Activated CD4-positive, alpha-beta T cell treated with anti-CD3 and anti-CD28 coated beads, Interleukin-2, Interleukin-4, amounts not matched to agents 100 ng/mL and 50 ng/mL, durations not matched to agents 16 hours and 8 hours (primary cell): ENCODE measurements around the gene KIF20A.
"Not testable (repeated sequence)": the region's sequence is repeated elsewhere in the genome, so short reads cannot be mapped to it uniquely, and the experiment has no call there.

ENCODE experiments used
- DNase-seq: peaks from one replicate; pipeline ENCODE4 v3.0.0-alpha.2; 2020; ENCODE audit warnings: low spot score

KIF20A gene

GRCh38 chr5:138178516-138179276, at the start of gene KIF20A, which contains the start of gene BRD8:
KIF20A (plus strand) TSS chr5:138179112; CDS start chr5:138179681, 569 bp downstream.
BRD8 (minus strand) TSS chr5:138178630; CDS start chr5:138178614, 16 bp downstream.
- DNase-seq, result peak; percentile 96

- DNase-seq, result no peak
Measured at GRCh38 chr5:138129347-138129746, 49.6 kb upstream of the KIF20A start.

GRCh38 chr5:138132543-138132942, 46.4 kb upstream of the KIF20A start:
- DNase-seq, result no peak

GRCh38 chr5:138138949-138139780, 39.7 kb upstream of the KIF20A start, which contains the start of gene NME5:
NME5 (minus strand) TSS chr5:138139428; CDS start chr5:138138780, 648 bp downstream.
- DNase-seq, result peak; percentile 4

- DNase-seq, result no peak
Measured at GRCh38 chr5:138139781-138140090, 39.2 kb upstream of the KIF20A start.

- no peak for DNase-seq
Measured at GRCh38 chr5:138140268-138140667, 38.6 kb upstream of the KIF20A start.

- DNase-seq, result no peak
Measured at GRCh38 chr5:138141734-138142133, 37.2 kb upstream of the KIF20A start.

GRCh38 chr5:138143578-138143977, 35.3 kb upstream of the KIF20A start:
- DNase-seq, result not testable (repeated sequence)

- no peak for DNase-seq
Measured at GRCh38 chr5:138148811-138149210, 30.1 kb upstream of the KIF20A start.

- no peak for DNase-seq
Measured at GRCh38 chr5:138149530-138149929, 29.4 kb upstream of the KIF20A start.

GRCh38 chr5:138155977-138156376, 22.9 kb upstream of the KIF20A start:
- DNase-seq, result not testable (repeated sequence)

GRCh38 chr5:138157626-138158025, 21.3 kb upstream of the KIF20A start:
- DNase-seq, result no peak

GRCh38 chr5:138159666-138160065, 19.2 kb upstream of the KIF20A start:
- no peak for DNase-seq

GRCh38 chr5:138160706-138161105, 18.2 kb upstream of the KIF20A start:
- no peak for DNase-seq

GRCh38 chr5:138163721-138164120, 15.2 kb upstream of the KIF20A start:
- no peak for DNase-seq

GRCh38 chr5:138169124-138169523, 9.8 kb upstream of the KIF20A start:
- no peak for DNase-seq

GRCh38 chr5:138170299-138170698, 8.6 kb upstream of the KIF20A start:
- DNase-seq, result no peak

GRCh38 chr5:138177941-138178515, 884 bp upstream of the KIF20A start:
- peak; percentile 28 for DNase-seq

GRCh38 chr5:138179277-138179857, 455 bp downstream of the KIF20A start:
- peak; percentile 6 for DNase-seq

GRCh38 chr5:138180183-138180782, 1.4 kb downstream of the KIF20A start:
- DNase-seq, result peak; percentile 72

GRCh38 chr5:138180841-138181240, 1.9 kb downstream of the KIF20A start:
- DNase-seq, result no peak

GRCh38 chr5:138182808-138183207, 3.9 kb downstream of the KIF20A start:
- DNase-seq, result no peak
